IPS-15b (cell line): Measurements from ENCODE around the gene SAMD4B.

Experiments
- H3K27me3 ChIP-seq: one replicate; pipeline ENCODE4 v1.6.1; 2013; ENCODE audit warnings: low read length; ENCODE audit not compliant: control insufficient read depth, insufficient read depth
- H3K36me3 ChIP-seq: one replicate; pipeline ENCODE4 v1.6.1; 2013; ENCODE audit warnings: low read length; ENCODE audit not compliant: control insufficient read depth, insufficient read depth
- H3K4me1 ChIP-seq: one replicate; pipeline ENCODE4 v1.6.1; 2013; ENCODE audit warnings: mild to moderate bottlenecking, low read length; ENCODE audit not compliant: control insufficient read depth, insufficient read depth
- H3K4me3 ChIP-seq: one replicate; pipeline ENCODE4 v1.5.1; 2013; ENCODE audit warnings: low read depth, low read length
- H3K9ac ChIP-seq: one replicate; pipeline ENCODE4 v1.6.1; 2013; ENCODE audit warnings: low read depth, mild to moderate bottlenecking, low read length
- H3K9me3 ChIP-seq: one replicate; pipeline ENCODE4 v1.6.1; 2013; ENCODE audit warnings: mild to moderate bottlenecking, low read length; ENCODE audit not compliant: control insufficient read depth, insufficient read depth

The SAMD4B gene

GRCh38 chr19:39345956-39346355 is 3.7 kb downstream of the SAMD4B start:
- H3K4me1 ChIP-seq = no peaks in the 10 kb centered on the region
- H3K27me3 ChIP-seq = peaks cover 4% of the 10 kb centered on the region
- H3K9me3 ChIP-seq = no peaks in the 10 kb centered on the region
- no peak overlapping the region for H3K4me3 ChIP-seq
- H3K9ac ChIP-seq = no peak overlapping the region
- no peaks in the 10 kb centered on the region for H3K36me3 ChIP-seq

DNA sequence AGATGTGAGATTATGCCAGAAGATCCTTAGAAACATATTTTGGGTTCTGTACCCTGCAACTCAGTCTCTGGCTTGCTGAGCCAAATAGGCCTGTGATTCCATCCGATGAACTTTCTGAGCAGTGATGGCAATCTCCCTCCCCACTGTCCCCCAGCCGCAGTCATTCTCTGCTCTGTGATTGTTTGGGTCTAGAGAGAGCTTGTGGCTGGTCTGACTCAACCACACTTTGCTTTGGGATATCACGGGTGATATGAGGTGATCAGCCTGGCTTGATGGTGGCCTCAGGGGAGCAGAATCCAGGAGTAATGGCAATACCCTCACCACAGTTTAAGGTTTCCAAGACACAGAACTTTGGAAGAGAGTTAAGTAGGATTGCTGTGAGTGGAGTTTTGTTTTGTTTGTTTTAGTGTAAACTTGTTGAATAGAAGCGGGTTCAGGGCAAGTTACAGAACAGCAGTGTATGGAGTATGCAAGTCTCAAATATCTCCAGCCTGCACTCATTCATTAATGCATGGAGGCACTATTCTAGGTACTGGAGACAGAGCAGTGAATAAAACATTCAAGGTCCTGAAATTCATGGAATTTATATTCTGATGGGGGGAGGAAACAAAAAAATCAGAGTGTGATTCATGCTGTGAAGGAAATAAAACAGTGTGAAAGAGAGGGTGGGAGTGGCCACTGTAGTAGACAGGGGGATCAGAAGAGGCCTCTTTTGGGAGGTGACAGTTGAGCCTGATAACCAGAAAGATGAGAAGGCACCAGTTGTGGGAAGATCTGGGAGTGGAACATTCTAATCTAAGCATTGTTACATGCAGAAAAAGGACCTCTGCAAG is 5.3 kb downstream of the SAMD4B start:
- Histone ChIP-seq H3K27me3 (peaks cover 4% of the 10 kb centered on the region), H3K36me3 (peaks cover 7% of the 10 kb centered on the region), H3K4me3 (no peak overlapping the region), H3K9ac (no peak overlapping the region), H3K9me3 (no peaks in the 10 kb centered on the region), H3K4me1 (no peaks in the 10 kb centered on the region)

GRCh38 chr19:39349326-39349725 is 7.1 kb downstream of the SAMD4B start:
- Histone ChIP-seq H3K9ac (no peak overlapping the region), H3K4me1 (no peaks in the 10 kb centered on the region), H3K4me3 (no peak overlapping the region), H3K9me3 (no peaks in the 10 kb centered on the region), H3K36me3 (peaks cover 14% of the 10 kb centered on the region), H3K27me3 (no peaks in the 10 kb centered on the region)

DNA sequence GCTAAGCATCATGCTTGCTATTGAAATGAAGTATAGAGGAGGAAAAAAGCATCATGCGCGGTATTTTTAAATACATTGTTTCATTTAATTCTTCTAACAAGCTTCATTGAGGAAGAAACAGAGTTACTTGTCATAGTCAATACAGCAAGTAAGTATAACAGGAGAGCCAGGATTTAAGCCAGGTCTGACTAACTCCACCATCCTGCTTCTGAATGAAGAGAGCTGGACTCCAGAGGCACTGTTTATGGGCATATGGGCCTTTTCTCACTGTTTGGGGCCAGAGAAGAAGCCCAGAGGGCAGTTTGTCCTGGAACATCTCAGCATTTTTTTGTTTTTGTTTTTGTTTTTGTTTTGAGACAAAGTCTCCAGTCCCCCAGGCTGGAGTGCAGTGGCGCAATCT is 7.9 kb downstream of the SAMD4B start:
- Histone ChIP-seq H3K36me3 (peaks cover 16% of the 10 kb centered on the region), H3K4me1 (no peaks in the 10 kb centered on the region), H3K9me3 (no peaks in the 10 kb centered on the region), H3K4me3 (no peak overlapping the region), H3K27me3 (no peaks in the 10 kb centered on the region), H3K9ac (no peak overlapping the region)

DNA sequence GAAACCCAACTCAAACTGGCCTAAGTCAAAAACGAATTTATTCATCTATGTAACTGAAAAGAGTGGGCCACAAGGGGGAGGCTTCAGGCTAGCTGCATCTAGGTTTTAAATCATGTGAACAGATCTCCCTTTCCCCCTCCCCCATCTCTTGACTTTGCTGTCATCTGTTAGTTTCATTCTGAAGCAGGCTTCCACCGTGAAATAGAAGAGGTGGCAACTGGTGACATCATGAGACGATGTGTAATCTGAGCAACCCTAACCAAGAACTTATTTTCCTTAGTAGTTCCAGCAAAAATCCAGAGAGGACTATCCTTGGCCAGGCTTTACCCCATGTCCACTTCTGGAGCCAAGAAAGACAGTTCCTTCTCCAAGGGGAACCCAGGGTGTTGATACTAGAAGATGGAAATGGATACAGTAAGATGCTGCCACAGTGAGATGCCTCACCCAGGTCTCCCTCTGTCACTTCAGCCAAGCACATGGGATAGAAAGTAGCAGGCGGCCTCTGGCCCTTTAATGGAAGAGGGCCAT is 9.4 kb downstream of the SAMD4B start:
- Histone ChIP-seq H3K27me3 (no peaks in the 10 kb centered on the region), H3K36me3 (peaks cover 22% of the 10 kb centered on the region)

GRCh38 chr19:39352381-39353255 is 10.4 kb downstream of the SAMD4B start:
- Histone ChIP-seq H3K4me3 (no peak overlapping the region), H3K36me3 (peaks cover 30% of the 10 kb centered on the region), H3K4me1 (no peaks in the 10 kb centered on the region), H3K9me3 (no peaks in the 10 kb centered on the region), H3K27me3 (no peaks in the 10 kb centered on the region), H3K9ac (no peak overlapping the region)

More for the DNA sequence above, 9.4 kb downstream of the SAMD4B start:
- Histone ChIP-seq H3K9me3 (no peaks in the 10 kb centered on the region), H3K4me3 (no peak overlapping the region), H3K9ac (no peak overlapping the region), H3K4me1 (no peaks in the 10 kb centered on the region)

GRCh38 chr19:39355253-39355652 is 13.0 kb downstream of the SAMD4B start:
- Histone ChIP-seq H3K9ac (no peak overlapping the region), H3K9me3 (no peaks in the 10 kb centered on the region), H3K27me3 (no peaks in the 10 kb centered on the region), H3K4me3 (no peak overlapping the region), H3K4me1 (no peaks in the 10 kb centered on the region), H3K36me3 (peaks cover 43% of the 10 kb centered on the region)

- Histone ChIP-seq H3K36me3 (peaks cover 47% of the 10 kb centered on the region), H3K4me3 (no peak overlapping the region), H3K4me1 (no peaks in the 10 kb centered on the region), H3K9ac (no peak overlapping the region), H3K9me3 (no peaks in the 10 kb centered on the region), H3K27me3 (no peaks in the 10 kb centered on the region)
These were observed 13.9 kb downstream of the SAMD4B start for GRCh38 chr19:39356073-39356472.

GRCh38 chr19:39356647-39357046 is 14.4 kb downstream of the SAMD4B start:
- Histone ChIP-seq H3K27me3 (no peaks in the 10 kb centered on the region), H3K36me3 (peaks cover 46% of the 10 kb centered on the region), H3K4me3 (no peak overlapping the region), H3K9ac (no peak overlapping the region), H3K4me1 (no peaks in the 10 kb centered on the region), H3K9me3 (no peaks in the 10 kb centered on the region)

GRCh38 chr19:39359026-39359425 is 16.8 kb downstream of the SAMD4B start:
- H3K27me3 ChIP-seq = no peaks in the 10 kb centered on the region
- H3K4me3 ChIP-seq = no peak overlapping the region
- H3K9ac ChIP-seq = no peak overlapping the region
- no peaks in the 10 kb centered on the region for H3K9me3 ChIP-seq
- peaks cover 36% of the 10 kb centered on the region for H3K36me3 ChIP-seq
- H3K4me1 ChIP-seq = no peaks in the 10 kb centered on the region

DNA sequence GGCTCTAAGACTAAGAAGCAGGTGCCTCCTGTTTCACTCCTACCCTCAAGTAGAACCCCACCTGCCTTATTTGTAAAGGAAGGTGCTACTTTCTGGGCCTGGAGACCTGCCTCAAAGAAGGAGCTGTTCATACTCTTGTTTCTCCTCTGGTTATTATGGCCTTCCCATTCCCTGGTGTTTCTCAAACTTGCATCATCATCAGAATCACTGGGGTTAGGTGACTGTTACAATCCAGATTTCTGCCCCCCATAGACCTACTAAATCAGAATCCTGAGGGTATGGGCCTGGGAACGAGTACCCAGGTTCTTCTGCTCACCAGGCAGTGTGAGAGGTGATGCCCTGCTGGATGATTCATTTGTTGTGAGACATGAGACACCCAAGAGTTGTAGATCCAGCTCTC is 18.4 kb downstream of the SAMD4B start:
- H3K27me3 ChIP-seq = no peaks in the 10 kb centered on the region
- no peak overlapping the region for H3K9ac ChIP-seq
- no peaks in the 10 kb centered on the region for H3K9me3 ChIP-seq
- no peaks in the 10 kb centered on the region for H3K4me1 ChIP-seq
- H3K4me3 ChIP-seq = no peak overlapping the region
- H3K36me3 ChIP-seq = peaks cover 30% of the 10 kb centered on the region
